ENCODE results near the gene GBA3. TPM values are rescaled to one million over a fixed set of nuclear protein-coding genes. Genes with fewer than 3 reads are reported as not detected.

Gene GBA3
- polyA plus RNA-seq (2011; rRNA removed), result not detected in 2 replicates
- polyA plus RNA-seq (2012; cell fraction: cytosol; rRNA removed), result not detected in 2 replicates
- polyA plus RNA-seq (2012; cell fraction: nucleus; rRNA removed), result not detected in 2 replicates
- polyA plus RNA-seq (2017; fragmentation: RNase III; extraction: RNeasy Plus Mini Kit Qiagen cat#74134 plus additional on column Dnase treatment), result not detected in 3 replicates
- not detected in 2 replicates for polyA minus RNA-seq (2011; rRNA and poly(A)+ RNA removed)

DNA sequence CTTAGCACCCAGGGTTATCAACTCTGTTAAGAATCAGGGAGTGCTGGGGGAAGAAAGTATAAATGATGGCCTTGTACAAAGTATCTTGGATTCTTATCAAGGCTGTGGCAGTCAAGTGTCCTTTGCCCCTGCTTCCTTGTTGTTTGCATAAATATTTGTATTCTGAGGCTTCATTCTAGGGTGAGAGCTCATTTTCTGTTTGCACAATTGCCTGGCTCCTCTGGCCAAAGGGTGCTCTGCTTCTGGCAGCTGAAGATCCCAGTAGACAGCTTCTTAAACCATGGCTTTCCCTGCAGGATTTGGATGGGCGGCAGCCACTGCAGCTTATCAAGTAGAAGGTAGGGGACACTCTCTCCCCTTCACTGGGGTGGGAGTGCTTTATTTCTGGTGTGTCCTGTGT, at the start of gene GBA3:
TSS of gene GBA3 (plus strand) at position 202 of the 400 bp plus-strand sequence.
- ATAC-seq, result no peak
- no peak for FAIRE-seq
- ChIA-PET CTCF (interaction anchor here (1.6 to 3.0 kb wide), 4 partner anchors 282 to 904 kb away, joined by 4 to 15 read pairs (median 6); no protein-coding TSS in a partner anchor), POLR2A (no interaction called here)
- WGBS (ENCODE audit: missing lambda C conversion rate), result 20% methylated on average over 1 of the region's 1 CpG
- no peak within 1 kb of the TSS for H3K4me3 ChIP-seq
- no peak for TF ChIP-seq ESRRA (IDR thresholded peaks at IDR 0.05; ENCODE audit: borderline replicate concordance, low read length)
- TF ChIP-seq KDM1A (IDR thresholded peaks at IDR 0.05; ENCODE audit: low read depth), result no peak
- no peak for TF ChIP-seq RFX5 (IDR thresholded peaks at IDR 0.05)
- TF ChIP-seq, protein P1, sequence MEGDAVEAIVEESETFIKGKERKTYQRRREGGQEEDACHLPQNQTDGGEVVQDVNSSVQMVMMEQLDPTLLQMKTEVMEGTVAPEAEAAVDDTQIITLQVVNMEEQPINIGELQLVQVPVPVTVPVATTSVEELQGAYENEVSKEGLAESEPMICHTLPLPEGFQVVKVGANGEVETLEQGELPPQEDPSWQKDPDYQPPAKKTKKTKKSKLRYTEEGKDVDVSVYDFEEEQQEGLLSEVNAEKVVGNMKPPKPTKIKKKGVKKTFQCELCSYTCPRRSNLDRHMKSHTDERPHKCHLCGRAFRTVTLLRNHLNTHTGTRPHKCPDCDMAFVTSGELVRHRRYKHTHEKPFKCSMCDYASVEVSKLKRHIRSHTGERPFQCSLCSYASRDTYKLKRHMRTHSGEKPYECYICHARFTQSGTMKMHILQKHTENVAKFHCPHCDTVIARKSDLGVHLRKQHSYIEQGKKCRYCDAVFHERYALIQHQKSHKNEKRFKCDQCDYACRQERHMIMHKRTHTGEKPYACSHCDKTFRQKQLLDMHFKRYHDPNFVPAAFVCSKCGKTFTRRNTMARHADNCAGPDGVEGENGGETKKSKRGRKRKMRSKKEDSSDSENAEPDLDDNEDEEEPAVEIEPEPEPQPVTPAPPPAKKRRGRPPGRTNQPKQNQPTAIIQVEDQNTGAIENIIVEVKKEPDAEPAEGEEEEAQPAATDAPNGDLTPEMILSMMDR (IDR thresholded peaks at IDR 0.05), result no peak
- no peak for TF ChIP-seq RAD21 (conservative IDR thresholded peaks at IDR 0.05 in 1 of 2, IDR thresholded peaks at IDR 0.05 in 1 of 2)
- H3K4me2 ChIP-seq, result no peak within 1 kb of the TSS
- H3K27ac ChIP-seq, result no peak within 1 kb of the TSS
- DNase-seq (ENCODE audit: low read depth in 1 of 2, low spot score in 1 of 2), result no peak
- no peaks in the 10 kb centered on the region for H3K9me3 ChIP-seq
- no peaks in the 10 kb centered on the region for H3K4me1 ChIP-seq

DNA sequence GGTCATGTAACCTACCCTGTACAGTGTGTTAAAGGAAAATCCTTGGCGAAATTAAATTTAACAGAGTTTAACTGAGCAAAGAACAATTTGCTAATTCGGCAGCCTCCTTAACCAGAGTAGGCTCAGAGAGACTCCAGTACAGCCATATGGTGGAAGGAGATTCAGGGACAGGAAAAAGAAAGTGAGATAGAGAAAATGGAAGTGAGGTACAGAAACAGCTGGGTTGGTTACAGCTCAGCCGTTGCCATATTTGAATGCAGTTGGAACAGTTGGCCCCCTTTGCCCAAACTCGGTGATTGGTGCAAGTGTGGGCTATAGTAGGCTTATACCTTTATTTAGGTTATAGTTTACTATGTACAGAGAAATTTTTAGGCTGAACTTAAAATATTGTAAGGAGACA, 48.8 kb upstream of the GBA3 start:
- no peak overlapping the region for H3K4me3 ChIP-seq
- no peaks in the 10 kb centered on the region for H3K9me3 ChIP-seq
- H3K27ac ChIP-seq, result no peak overlapping the region
- TF ChIP-seq EHMT2 (IDR thresholded peaks at IDR 0.05; ENCODE audit: low read depth), result no peak
- TF ChIP-seq CBX2 (IDR thresholded peaks at IDR 0.05; ENCODE audit: borderline replicate concordance, low read depth), result no peak
- TF ChIP-seq CHD2 (IDR thresholded peaks at IDR 0.05; ENCODE audit: low read length, partially characterized antibody), result no peak
- no peak for TF ChIP-seq SMC3 (IDR thresholded peaks at IDR 0.05)
- no peak for TF ChIP-seq FOSB (CRISPR knock-in tag; IDR thresholded peaks at IDR 0.05)
- TF ChIP-seq ZSCAN20 (CRISPR knock-in tag; IDR thresholded peaks at IDR 0.05), result no peak
- TF ChIP-seq, protein P2, sequence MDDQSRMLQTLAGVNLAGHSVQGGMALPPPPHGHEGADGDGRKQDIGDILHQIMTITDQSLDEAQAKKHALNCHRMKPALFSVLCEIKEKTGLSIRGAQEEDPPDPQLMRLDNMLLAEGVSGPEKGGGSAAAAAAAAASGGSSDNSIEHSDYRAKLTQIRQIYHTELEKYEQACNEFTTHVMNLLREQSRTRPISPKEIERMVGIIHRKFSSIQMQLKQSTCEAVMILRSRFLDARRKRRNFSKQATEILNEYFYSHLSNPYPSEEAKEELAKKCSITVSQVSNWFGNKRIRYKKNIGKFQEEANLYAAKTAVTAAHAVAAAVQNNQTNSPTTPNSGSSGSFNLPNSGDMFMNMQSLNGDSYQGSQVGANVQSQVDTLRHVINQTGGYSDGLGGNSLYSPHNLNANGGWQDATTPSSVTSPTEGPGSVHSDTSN (IDR thresholded peaks at IDR 0.05), result no peak
- TF ChIP-seq, protein P3, sequence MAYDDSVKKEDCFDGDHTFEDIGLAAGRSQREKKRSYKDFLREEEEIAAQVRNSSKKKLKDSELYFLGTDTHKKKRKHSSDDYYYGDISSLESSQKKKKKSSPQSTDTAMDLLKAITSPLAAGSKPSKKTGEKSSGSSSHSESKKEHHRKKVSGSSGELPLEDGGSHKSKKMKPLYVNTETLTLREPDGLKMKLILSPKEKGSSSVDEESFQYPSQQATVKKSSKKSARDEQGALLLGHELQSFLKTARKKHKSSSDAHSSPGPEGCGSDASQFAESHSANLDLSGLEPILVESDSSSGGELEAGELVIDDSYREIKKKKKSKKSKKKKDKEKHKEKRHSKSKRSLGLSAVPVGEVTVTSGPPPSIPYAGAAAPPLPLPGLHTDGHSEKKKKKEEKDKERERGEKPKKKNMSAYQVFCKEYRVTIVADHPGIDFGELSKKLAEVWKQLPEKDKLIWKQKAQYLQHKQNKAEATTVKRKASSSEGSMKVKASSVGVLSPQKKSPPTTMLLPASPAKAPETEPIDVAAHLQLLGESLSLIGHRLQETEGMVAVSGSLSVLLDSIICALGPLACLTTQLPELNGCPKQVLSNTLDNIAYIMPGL (CRISPR knock-in tag; IDR thresholded peaks at IDR 0.05; ENCODE audit: borderline replicate concordance), result no peak
- no peak for TF ChIP-seq FOXS1 (CRISPR knock-in tag; IDR thresholded peaks at IDR 0.05)
- no peak for TF ChIP-seq CBX8 (IDR thresholded peaks at IDR 0.05)
- 35% methylated on average over 4 of the region's 4 CpGs for WGBS (ENCODE audit: missing lambda C conversion rate)
- no peak for FAIRE-seq
- ChIA-PET POLR2A (no interaction called here), CTCF (no interaction called here)
- ATAC-seq, result no peak
- H3K4me2 ChIP-seq, result no peak overlapping the region
- DNase-seq (ENCODE audit: low read depth in 1 of 2, low spot score in 1 of 2), result no peak
- no peaks in the 10 kb centered on the region for H3K4me1 ChIP-seq

DNA sequence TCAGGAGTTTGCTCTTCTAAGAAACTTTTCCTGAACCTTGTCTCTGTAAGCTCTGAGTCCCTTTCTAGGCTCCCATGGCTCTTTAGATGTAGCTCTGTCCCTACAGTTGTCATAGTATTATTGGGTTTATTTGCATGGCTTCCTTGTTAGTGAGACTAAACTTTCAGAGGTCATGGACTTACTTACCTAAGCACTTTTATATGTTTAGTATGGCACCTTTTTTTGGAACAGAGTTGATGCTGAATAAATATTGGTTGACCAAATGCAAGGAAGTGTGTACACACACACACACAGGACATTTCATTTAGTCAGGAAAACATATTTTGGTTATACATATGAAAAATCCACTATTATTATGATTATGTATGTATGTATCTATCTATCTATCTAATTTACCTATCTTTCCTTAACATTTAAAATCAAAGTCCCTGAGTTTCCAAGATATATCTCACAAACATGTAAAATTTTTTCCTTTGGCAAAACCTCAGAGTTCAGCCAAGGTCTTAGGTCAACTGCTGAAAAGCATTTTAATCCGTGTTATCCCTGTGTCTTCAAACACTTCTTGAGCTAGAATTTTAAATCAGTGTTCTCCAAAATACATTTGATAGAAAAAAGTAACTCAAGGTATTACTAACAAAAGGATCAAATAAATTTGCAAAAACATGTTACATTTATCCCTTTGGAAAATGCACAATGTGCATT, 47.1 kb upstream of the GBA3 start:
- no peak overlapping the region for H3K27ac ChIP-seq
- H3K4me2 ChIP-seq, result no peak overlapping the region
- ChIA-PET CTCF (no interaction called here), POLR2A (no interaction called here)
- 8% methylated on average over 1 of the region's 1 CpG for WGBS (ENCODE audit: missing lambda C conversion rate)
- no peak for ATAC-seq
- FAIRE-seq, result no peak
- no peaks in the 10 kb centered on the region for H3K9me3 ChIP-seq
- no peak overlapping the region for H3K4me3 ChIP-seq
- DNase-seq (ENCODE audit: low read depth in 1 of 2, low spot score in 1 of 2), result no peak
- H3K4me1 ChIP-seq, result no peaks in the 10 kb centered on the region
- TF ChIP-seq MYC (IDR thresholded peaks at IDR 0.05; ENCODE audit: borderline replicate concordance, low read length) (no peak), CHD4 (IDR thresholded peaks at IDR 0.05; ENCODE audit: borderline replicate concordance) (no peak), ESRRA (IDR thresholded peaks at IDR 0.05; ENCODE audit: borderline replicate concordance, low read length) (no peak), RFX5 (IDR thresholded peaks at IDR 0.05) (no peak), CEBPB (IDR thresholded peaks at IDR 0.05) (no peak)

Measured in A549 (cell line).